ENCODE data around the gene CACNA2D4.

CACNA2D4 gene

DNA sequence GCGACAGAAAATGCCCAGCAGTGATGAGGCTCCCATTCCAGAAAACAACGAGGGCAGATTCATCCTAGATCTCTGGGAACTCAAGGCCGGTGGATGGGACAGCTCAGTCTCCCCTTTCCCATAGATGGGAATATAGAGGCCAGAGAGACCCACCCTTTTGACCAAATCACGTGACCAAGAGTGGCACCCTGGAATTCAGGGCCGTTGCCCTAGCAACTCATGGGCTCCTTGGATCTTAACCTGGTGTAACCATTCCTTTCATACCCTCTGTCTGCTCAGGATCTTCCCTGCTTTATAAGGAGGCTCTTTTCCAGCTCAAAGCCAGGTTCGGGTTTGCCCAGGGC is 106.5 kb downstream of the CACNA2D4 start:
- DNase-seq: no peak

DNA sequence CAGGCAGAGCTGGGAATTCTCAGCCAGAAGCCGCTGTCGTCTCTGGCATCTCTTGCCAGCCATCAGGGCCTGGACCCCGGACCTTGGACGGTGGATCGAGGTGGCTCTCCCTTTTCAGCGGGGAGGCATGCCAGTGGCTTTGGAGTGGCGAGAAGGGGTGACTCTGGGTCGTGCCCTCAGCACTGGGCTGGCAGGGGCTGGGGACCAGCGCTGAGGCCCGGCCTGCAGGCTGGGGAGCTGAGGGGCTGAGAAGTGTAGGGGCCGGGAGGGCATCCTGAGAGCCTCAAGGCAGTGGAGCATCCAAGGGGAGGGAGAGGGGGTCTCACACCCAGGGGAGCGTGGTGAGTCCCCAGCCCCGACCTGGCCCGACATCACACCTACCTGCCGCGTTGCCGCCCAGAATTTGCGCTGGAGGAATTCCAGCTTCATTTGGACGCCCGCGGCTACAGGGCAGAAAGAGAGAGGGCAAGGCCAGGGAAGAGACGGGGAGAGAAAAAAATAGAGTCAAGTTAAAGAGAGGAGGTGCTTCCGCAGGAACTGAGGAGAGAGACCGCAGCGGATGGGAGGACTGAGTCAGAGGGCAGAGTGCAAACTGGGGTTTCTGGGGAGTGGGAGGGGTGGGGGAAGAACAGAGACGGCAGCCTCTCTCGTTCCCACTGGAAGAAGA is 107.0 kb downstream of the CACNA2D4 start:
- peak; percentile 48 for DNase-seq

DNA sequence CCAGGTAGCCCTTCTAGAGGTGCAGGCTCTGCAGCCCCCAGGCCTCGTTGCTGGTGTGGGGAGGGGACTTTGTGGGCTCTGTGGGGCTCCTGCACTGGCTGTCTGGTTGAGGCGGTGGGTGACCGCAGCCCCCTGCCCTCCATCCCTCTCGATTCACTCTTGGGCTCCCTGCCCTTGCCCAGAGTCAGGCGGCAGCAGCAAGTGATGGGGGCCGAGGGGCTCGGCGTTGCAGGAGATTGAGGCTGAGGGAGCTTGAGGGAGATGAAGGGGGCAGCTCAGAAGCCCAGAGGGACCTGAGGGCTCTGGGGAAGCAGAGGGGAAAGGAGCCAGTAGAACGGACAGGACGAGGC is 107.5 kb downstream of the CACNA2D4 start:
- no peak for DNase-seq

DNA sequence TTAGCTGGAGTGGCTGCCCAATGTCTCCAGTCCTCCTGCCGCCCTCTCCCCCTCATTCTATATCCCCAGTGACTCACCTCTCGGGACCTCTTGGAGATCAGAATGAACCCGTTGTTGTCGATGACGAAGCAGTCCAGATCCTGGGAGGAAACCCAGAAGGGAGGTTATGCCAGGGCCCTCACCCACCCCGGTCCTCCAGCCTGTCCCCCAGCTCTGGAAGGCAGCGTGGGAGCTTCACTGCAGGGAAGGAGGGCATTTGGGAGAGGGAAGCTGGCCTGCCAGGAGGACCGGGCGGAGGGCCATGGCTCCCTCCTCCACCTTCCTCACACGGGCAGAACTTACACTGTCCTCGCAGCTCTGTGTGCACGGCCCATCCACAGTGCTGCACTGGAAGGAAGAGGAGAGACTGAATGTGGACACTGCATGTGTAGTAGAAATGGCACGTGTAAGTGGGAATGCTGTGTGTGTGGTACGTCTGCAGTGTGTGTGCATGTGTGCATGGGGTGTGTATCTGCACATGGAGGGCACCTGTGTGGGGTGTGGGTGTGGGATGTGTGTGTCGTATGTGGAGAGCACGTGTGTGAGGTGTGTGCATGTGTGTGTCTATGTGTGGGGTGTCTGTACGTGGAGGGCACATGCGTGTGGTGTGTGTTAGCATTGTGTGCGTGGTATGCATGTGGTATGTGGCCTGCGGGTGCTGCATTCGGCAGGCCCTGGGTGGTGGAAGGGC is 108.1 kb downstream of the CACNA2D4 start:
- DNase-seq: no peak

DNA sequence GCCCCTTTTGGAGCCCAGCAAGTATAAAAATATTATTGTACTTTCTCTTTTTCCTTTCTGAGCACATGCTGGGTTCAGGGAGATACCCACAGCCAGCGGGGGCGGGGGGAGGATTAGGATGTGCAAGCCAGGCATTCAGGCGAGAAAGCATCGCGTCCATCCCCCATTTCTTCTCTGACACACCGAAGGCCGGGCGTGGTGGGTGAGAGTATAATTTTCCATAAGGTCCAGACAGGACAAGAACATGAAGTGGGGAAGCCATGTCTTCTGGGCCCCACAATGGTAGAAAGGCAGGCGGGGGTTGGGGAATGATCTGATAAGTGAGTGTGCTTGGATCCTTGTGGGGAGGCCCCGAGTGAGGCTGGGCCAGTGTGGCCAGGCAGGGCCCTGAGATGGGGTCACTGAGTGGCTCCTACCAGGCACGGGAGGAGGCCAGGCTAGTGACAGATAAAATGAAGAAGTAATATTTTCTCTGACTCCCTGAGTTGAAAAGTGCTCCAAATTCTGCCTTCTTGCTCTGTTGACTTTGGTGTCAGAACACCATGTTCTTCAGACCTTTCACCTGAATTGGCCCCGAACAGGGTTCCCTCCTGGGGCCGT is 108.8 kb downstream of the CACNA2D4 start:
- no peak for DNase-seq

DNA sequence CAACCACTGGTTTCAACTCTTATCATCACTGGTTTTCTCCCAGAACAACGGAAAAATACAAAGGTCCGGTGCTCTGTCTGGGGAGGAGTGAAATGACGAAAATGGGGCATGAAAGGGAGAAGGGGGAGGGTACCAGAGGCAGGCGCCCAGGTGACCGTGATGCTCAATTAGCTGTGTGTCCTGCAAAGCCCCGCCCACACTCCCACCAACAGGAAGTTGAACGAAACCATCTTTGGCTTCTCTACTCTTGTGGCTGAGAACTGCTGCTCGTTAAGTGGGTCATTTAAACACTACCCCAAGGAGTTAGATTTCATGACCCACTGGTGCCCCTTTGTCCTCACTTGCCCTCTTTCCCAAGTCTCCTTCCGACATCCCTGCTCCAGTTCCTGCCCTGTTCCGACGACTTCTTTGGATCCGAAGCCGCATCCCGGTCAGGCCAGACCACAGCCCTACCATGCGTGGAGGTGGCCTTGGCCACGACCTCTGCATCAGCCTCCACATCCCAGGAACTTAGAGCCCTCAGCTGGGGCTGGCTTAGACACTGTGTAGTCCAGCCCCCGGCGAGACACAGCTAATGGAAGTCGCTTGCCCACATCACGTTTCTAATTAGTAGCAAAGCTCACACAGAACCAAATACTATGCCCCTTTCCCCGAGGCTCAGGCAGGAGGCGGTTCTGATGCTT is 109.5 kb downstream of the CACNA2D4 start:
- no peak for DNase-seq

DNA sequence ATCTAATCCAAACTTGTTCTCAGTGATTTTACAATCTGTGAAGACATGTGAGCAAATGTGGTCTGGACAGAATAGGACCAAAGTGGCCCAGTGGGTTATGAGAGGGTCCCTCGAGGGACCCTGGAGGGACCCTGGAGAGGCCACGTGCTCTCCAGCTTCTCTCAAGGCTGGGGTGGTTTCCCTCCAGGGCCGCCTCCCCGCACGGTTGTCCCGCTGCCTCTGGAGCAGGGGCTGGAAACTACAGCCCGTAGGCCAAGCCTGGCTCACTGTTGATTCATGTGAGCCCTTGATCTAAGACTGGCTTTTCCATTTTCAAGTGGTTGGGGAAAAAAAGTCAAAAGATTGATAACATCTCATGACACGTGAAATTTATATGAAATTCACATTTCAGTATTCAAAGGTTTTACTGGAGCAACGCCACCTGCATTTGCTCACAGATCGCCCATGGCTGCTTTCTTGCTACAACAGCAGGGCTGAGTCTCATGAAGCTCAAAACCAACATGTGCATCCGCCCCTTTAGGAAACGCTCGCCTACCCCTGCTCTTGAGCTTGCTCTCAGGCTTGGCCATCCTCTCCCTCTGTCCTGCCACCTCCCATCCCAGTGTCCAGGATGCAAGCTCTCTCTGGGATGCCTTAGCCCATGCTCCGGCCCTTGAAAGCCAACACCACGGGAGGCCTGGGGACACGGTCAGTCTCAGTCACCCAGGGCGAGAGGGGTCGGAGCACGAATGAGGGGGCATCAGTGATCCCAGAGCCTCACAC is 110.2 kb downstream of the CACNA2D4 start:
- no peak for DNase-seq

DNA sequence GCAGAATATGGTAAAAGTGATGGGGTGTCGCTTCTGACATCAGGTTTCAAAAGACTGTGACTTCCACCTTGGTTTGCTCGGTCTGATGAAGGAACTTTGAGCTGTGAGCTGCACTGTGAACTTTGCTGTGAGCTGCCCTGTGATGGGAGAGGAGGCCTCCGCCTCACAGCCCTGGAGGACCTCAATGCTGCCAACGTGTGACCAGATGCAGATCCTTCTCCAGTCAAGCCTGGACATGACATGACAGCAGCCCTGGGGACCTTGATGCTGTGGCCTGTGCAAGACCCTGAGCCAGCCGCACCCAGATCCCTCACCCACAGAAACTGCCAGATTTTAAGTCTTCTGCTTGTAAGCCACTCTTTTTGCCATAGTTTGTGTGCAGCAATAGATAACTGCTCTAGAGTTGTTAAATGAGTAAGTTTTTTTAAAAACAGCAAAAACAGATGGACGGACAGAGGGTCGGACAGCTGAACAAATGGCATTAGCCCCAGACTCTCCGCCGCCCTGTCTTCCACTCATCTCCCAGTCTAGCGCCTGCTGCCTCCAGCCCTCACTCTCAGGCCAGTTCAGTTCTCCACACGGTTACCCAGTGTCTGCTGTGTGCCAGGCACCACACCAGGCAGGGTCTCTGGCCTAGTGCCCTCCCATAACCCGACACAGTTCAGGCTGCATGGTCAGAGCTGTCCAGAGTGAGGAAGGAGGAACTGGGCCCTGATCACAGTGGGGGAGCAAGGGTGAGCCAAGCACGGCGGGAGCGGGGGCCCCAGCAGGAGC is 111.2 kb downstream of the CACNA2D4 start:
- no peak for DNase-seq

DNA sequence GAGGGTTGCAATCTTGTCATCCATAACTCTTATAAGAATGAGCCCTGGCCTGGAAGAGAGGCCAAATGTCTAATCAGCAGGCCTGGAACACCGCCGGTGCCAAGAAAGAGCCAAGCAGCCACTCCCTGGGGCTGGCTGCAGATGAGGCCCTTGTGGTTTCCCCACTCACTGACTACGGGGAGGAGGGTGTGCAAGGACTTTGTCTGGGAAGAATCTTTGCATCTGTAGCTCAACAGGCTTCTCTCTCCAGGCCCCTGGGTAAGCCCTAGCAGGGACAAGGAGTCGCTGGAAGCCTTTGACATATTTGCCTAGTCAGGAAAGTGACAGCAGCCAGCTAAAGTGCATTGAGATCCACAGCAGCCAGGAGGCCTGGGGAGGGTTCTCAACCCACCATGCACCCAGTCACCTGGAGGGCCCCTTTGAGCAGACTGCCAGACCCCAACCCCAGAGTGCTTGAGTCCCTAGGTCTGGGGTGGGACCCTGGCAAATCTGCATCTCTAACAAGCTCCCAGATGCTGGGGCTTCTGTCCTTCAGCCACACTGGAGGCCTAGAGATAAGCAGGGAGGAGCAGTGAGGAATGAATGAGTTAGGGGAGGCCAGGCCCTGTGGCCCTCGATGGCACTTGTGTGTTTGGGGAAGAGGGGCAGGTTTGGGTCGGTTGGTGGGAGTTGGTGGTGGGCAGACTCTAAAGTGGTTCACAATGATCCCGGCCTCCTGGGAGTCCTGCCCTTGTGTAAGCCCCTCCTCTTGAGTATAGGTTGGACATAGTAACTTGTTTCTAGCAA is 112.0 kb downstream of the CACNA2D4 start:
- DNase-seq: no peak

DNA sequence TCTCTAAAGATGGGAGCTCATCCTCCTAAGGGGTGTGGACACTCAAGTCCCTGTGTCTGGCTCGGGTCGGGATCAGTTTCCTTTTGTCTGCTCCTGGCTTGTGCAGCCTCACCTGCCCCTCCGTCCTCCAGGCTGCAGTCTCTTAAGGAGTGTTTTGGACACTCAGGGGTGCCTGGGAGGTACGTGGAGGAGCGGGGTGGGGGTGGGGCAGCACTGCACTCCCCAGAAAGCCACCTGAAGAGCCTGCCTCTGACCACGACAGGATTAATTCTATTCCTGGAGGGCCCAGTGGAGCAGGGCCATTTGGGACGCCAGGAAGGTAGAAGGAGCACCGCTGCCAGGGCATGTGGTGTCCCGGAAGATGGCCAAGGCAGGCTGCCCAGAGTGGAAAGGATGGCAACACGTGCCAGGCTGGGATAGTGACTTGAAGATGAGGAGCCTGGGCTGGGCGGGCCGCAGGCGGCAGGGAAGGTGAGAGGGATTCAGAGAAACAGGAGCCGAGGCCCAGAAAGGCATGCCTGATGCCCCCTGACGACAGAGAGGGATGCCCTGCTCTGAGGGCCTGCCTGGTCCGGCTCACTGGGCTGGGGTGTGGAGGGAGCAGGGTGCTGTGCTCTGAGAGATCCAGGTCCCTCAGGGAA is 112.9 kb downstream of the CACNA2D4 start:
- DNase-seq: peak; percentile 13

DNA sequence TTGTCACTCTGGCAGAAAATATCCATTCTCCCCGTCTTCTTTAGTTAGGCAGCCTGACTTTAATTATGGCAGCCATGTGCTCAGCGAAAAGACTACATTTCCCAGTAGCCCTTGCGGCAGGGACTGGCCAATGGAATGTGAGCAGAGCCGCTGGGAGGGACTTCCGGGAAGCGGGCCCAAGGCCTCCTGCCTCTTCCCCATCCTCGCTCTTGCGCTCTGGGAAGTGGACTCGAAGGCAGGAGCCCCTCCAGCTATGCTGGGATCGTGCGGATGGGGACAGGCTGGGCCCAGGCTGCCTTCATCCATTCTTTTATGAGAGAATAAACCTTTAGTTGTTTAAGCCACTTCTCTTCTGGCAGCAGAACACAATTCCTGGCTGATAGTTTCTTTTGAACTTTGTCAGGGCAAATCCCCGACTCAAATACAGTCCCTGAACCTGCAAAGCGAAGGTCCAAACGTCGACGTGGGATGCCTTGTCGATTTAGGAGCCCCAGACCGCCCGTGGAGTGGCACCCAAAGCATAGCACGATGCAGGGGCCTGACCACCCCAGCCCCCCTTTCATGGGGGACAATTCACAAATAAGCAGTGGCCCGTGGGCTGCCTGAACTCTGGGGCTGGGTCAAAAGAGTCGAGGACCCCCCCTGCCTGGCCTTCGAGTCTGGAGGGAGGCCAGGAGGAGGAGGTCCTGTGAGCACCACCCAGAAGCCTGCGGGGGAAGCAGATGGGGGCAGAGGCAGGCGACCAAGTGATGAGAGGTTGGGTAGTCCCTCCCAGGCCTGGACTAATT is 113.7 kb downstream of the CACNA2D4 start:
- DNase-seq: peak; percentile 87

DNA sequence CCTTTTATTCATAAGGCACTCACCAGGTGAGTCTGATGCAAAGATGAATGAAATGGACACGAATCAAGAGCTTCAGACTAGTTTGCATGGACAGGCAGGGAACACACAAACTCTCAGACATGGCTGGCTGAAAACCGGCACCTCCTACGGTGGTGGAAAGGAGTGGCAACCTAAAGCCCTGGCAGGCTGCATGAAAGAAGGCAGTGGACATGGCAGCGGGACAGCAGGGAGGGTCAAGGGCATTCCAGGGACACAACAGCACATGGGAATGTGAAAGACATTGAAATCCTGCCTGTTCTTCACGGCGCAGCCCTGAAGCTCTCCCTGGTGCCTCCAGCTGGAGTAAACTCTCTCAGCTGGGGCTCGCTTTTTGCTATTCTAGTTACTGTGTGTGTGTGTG is 114.7 kb downstream of the CACNA2D4 start:
- DNase-seq: no peak

DNA sequence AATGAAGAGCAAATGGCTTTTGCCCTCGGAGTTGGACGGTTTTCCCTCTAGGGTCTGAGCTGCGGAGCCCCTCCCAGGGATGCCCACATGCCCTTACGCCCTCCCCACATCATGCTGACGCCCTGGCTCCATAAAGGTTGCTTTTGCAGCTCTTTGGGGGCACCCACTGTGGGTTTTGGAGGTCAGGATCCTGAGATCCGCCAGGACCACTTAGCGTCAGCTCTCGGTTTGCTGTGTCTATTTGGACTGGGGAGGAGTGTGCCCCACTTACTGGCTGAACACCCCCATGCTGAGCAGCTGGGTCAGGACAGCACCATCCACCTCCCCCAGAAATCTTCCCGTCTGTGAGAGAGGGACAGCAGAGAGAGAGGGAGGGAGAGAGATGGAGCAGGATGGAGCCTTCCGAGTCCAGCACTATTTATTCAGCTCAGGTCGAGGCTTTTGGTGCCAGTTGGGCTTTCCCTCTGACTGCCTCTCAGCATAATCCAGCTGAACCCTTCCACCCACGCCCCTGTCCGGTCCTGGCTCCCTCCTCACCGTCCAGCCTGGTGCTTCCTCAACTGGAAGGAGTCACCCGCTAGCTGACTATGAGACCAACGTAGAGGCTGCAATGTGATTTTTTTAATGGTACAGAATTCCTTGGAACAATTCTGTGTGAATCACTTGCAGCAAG is 117.0 kb downstream of the CACNA2D4 start:
- DNase-seq: no peak

DNA sequence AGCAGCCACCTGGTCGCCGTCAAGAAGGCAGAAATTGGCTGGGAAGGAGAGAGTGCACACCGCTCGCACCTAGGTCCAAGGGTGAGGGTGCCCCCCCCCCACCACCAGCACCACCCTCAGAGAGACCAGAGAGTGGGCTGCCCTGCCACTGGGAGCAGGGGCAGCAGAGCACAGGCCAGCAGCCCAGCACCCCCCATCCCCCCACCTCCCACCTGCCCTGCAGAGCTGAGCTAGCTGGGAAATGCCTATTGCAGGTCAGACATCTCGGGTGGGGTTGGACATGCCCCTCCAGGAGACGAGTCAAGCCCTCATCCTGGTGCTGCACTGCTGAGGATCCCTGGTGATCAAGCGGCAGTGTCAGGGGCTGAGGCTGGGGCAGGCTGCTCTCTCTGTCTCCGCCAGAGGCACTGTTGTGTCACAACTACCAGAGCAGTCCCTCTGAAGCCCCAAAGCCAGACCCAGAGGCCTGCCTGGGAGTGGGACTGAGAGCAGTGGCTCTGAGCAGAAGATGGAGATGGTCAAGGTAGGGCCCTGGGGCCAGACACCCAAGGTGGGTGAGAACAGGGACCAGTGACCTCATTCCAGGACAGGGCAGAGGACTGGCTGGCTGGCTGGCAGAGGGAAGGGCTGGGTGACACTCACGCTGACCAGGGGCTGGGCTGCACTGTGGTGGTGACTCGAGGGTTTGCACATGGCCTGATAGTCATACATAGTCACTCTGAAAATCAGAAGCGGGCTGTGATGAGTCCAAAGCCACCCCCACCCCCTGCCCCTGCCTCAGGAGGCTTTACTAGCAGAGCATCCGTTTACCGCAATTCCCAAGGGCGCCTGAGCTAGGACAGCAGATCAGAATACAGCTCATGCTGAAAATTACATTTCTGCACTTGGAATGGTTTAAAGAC is 117.8 kb downstream of the CACNA2D4 start:
- DNase-seq: peak; percentile 64

DNA sequence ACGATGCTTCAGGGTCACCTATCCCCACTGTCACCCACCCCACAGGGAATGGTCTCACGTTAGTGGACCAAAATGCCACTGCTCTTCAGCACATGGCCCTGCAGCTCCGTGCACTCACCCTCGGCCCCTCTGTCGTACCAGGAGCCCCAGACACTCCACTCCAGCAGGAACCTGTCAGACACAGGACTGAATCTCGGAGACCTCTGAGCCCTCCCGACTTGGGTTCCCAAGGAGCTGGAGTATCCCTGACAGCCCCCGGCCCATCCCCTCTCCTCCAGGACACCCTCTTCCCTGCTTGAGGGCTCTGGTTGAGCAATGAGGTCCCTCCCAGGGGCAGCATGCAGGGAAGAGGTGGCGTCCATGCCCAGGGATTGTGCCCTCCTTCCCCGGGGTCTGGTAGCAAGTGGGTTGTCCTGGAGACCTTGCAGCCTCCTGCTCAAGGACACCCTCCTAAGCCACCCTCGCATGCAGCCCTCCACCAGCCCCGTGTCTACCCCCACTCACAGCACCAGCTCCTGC is 118.5 kb downstream of the CACNA2D4 start:
- DNase-seq: no peak

DNA sequence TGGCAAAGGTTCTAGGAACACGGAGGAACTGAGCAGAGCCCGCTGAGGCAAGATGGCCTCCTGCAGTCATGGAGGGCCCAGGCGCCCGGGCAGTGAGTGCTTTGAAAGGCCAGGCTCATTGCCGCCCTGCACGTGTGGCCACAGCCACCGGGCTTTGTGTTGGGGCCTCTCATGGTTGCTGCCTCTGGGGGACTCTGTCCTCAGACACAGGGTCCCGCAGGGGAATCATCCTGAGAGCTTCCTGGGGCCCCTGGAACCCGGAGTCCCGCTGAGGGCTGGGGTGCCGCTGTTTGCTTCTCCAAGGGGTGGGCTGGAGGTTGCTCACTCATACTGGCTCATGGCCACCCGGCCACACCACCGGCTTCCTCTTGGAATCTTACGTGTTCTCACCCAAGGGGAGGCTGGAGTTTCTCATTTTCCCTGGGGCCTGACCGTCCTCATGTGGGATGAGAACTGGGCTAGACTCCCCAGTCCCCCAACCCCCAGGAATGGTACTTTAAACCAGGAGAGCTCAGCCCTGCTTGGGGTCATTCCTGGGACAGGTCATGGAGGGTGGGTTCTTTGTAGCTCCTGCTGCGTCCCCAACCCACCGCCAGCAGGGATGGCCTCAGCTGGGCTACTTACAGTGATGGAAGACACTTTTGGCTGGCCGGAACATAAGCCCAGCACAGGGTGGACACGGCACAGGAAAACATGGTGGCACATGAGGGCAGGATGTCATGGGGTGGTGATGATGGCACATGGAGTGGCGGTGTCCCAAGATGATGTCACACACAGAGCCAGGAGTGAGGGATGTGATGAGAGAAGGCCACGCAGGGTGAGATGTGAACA is 119.2 kb downstream of the CACNA2D4 start:
- DNase-seq: no peak

DNA sequence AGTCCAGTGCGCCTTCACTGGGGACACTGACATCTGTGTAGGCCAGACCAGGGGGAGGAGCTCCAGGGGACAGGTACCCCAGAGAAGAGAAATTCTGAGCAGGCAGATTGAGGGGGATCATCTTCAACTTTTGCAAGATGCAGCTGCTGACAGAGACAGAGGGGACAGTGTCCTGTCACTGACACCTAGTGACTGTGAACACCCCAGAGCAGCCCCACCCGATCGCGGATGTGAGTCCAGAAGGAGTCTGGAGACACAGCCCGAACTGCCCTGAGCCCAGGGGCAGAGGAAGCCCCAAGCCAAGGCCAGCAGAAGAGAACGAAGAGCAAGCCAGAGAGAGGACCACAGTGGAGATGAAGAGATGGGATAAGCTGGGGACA is 119.8 kb downstream of the CACNA2D4 start:
- DNase-seq: no peak

Measured in CD4-positive, alpha-beta T cell treated with Interleukin-15 for 1 hour (primary cell).